Epithelial cell of proximal tubule (primary cell): Measurements from ENCODE around the gene UBTF. TPM values are rescaled to one million over a fixed set of nuclear protein-coding genes. Genes with fewer than 3 reads are reported as not detected.

Source experiments
- DNase-seq: peaks from one replicate; pipeline ENCODE4 v3.0.0-alpha.2; 2011; ENCODE audit warnings: low read depth
- H3K4me3 ChIP-seq: 2 replicates; pipeline ENCODE4 v1.5.1; 2011; ENCODE audit warnings: low read depth, mild to moderate bottlenecking, low read length
- total RNA-seq: library from RNA; depleted of rRNA; stranded (reverse); fragments of >200 nt; gene quantifications from 2 replicates; pipeline ENCODE4 v1.2.3, GENCODE V29; 2015
- TF ChIP-seq, protein P1 (sequence below): conservative IDR thresholded peaks from 2 replicates; pipeline ENCODE4 v1.5.1; 2012; ENCODE audit warnings: low read depth, mild to moderate bottlenecking, low read length

The UBTF gene
- total RNA-seq, 1 donor from 2014 or later = 37.5 TPM

DNA sequence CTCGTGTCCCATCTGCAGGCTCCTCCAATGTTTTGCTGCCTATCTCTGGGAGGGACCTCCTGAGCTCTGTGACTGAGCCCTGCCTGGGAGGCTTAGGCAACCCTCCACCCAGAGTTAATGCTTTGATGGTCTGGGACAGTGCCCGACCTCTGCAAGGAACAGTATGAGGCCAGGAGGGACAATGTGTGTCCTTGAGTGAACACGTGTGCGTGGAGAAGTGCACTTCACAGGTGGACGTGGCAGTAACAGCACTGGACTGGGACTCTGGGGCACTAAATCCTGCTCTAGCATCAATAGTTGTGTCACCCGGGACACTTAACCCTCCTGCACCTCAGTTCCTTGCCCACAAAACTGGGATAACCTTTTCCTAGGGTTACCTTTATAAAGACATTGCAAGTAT is 4.6 kb downstream of the UBTF start:
- TF ChIP-seq, protein P1, sequence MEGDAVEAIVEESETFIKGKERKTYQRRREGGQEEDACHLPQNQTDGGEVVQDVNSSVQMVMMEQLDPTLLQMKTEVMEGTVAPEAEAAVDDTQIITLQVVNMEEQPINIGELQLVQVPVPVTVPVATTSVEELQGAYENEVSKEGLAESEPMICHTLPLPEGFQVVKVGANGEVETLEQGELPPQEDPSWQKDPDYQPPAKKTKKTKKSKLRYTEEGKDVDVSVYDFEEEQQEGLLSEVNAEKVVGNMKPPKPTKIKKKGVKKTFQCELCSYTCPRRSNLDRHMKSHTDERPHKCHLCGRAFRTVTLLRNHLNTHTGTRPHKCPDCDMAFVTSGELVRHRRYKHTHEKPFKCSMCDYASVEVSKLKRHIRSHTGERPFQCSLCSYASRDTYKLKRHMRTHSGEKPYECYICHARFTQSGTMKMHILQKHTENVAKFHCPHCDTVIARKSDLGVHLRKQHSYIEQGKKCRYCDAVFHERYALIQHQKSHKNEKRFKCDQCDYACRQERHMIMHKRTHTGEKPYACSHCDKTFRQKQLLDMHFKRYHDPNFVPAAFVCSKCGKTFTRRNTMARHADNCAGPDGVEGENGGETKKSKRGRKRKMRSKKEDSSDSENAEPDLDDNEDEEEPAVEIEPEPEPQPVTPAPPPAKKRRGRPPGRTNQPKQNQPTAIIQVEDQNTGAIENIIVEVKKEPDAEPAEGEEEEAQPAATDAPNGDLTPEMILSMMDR = no peak
- no peak overlapping the region for H3K4me3 ChIP-seq
- DNase-seq = no peak

DNA sequence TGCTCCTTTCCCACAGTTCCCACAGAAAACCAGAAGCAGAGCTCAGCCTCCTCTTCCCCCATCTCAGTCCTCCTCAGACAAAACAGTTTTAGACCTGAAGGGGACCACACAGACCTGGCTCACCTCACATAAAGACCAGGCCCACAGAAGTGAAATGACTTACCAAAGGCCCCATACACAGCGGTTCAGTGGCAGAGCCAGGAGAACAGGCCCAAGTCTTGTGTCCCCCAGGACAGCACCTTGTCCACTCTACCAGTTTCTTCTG is 5.3 kb downstream of the UBTF start:
- no peak overlapping the region for H3K4me3 ChIP-seq
- TF ChIP-seq, protein P1 = no peak
- DNase-seq = no peak

DNA sequence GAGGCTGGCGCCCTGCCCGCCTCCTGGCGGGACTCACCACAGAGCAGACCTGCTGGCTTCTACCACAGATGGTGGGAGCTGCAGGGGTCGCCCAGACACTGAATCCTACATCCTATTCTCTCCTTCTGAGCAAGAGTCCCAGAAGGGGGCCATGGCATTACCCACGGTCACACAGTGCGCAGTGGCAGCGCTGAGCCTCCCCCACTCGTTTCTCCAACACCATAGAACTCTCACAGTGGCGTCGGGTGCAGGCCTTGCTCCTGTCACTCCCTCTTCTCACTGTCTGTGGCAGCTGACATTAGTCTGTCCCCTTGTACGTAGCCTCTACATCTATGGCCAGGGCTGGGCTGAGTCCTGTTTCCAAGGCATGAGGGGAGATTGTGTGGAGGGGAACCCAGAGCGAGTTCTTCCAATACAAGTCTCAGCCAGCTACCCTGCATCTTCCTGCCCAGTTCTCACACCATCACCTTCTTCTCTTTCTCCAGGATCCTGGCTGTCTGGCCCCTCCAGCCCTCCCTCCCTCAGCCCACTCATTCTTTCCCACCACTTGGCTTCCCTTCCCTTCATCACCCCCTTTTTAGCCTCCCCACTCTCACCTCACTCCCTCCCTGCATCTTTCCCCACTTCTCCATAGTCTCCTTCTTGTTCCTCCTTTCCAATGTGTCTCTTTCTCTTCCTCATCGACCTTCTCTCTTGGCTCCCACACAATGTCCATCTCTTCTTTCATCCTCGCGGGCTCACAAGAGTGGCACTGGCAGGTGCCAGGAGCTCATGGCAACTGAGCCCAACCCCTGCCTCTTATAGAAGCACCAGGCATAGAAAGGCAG is 5.9 kb downstream of the UBTF start:
- H3K4me3 ChIP-seq = no peak overlapping the region
- TF ChIP-seq, protein P1 = no peak
- DNase-seq = no peak

DNA sequence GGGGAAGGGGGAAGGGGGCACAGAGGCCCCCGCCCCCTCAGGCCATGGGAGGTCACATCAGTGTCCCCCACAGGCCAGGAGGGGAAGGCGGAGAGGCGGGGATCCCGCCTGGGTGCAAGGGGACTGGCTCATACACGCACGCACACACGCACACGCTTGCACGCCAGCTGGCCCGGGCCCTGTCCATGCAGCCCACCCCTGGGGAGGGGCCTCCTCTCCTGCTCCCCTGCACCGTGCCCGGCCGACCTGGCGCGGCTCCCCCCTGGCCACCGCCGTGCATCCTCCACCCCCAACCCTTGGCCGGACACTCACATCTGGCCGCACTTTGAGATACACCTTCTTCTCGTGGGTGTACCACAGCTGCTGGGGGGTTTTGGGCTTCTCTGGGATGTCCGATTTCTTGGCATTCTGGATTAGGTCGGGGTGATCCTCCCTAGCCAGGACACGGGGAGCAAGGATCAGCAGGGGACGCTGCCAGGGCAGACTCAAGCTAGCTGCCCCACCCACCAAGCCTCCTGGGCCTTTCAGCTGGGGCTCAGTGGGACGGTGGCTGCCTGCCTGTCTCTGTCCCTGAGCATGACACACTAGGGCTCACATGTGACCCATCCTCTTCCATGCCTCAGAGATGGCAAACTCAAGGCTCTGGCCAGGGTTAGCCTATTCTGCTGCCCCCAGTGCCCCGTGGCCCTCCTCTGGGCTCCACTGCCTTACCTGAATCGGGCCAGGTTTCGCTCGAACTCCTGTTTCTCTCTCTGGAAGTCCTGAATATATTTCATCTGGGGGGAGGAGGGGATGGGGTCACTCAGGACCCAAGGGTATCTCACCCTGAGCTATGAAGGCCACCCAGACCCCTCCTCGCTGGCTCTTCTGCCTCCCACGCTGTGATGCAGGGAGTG is 6.7 kb downstream of the UBTF start:
- no peak for DNase-seq
- H3K4me3 ChIP-seq = no peak overlapping the region
- TF ChIP-seq, protein P1 = no peak

DNA sequence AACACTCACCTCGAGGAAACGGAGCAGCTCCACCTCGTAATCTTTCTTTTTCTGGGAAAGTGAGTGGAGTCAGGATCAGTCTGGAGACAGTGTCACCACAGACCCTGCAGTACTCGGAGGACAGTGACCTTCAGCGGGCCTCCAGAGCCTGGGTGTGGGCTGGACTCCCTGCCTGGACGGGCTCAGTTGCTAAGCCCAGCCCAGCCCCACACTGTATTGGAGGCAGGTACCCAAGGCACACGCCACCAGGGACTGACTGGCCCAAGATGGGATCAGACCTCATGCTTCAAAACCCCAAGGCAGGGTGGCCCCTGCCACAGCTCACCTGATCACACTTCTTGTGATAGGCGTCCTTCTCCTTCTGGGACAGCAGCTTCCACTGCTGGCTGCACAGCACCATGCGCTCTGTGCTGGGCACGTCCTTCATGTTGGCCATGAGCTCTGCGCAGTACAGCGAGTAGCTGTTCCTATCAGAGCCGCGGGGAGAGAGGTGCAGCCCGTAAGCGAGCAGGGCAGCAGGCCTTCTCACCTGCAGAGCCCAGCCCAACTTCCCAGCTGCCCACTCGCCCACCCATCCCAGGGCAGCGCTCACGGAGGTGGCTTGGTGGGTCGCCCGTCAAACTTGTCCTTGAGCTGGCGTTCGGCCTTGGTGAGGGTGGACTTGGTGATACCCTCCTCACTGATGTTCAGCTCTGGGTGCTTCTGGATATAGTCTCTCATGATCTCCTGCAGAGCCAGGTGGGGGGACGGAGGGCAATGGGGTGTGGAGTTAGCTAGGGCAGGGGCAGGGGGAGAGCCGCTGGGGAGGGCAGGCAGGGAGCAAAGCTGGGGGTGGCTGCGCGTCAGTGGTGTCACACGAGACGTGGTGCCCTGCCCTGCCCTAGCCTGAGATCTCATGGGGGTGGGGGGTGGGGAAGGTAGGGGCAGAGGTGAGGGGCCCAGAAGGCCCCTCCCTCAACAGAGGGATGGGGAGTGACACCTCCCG is 7.9 kb downstream of the UBTF start:
- H3K4me3 ChIP-seq = no peak overlapping the region
- TF ChIP-seq, protein P1 = no peak
- DNase-seq = no peak

DNA sequence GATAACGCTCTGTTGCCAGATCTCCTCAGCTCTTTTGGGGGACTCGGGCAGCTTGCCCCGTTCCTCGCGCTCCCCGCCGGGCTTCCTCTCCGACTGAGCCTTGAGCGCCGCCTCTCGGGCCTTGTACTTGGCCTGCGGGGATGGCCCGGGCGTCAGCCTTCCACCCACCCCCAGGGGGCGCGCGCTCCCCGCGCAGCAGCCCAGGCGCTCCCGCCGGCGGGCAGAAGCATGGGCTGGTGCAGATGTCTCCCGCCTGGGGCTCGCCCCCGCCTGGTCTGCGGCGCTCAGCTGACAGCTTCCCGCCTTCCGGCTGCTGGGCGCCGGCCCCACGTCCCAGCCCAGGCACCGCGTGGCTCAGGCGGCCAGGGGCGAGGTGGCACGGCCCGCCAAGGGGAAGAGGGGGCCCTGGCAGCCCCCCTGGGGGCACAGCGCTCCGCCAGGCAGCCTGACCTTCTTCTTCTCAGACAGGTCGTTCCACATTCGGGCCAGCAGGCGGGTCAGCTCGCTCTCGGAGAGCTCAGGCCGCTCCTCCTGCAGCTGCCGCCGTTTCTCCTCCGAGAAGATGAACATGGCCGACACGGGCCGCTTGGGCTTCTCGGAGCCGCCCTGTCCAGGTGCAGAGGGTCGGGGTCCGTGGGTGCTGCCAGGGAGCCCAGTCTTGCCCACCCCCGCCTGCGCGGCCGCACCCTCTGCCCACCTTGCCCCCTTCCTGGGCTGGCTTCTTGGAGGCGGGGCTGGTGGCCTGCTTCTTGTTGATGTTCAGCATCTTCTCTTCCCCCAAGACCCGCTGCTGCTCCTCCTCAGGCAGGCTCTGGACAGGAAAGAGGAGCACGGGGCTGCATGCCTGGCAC is 8.9 kb downstream of the UBTF start:
- TF ChIP-seq, protein P1 = peak; percentile 83
- no peak for DNase-seq
- H3K4me3 ChIP-seq = no peak overlapping the region
